GM10847 (cell line): ENCODE data around the gene DCST1.

Source experiments
- POLR2A ChIP-seq: IDR thresholded peaks from 2 replicates; pipeline ENCODE4 v1.6.1; 2011; ENCODE audit not compliant: insufficient read length; ENCODE audit errors: extremely low read depth

The DCST1 gene

DNA sequence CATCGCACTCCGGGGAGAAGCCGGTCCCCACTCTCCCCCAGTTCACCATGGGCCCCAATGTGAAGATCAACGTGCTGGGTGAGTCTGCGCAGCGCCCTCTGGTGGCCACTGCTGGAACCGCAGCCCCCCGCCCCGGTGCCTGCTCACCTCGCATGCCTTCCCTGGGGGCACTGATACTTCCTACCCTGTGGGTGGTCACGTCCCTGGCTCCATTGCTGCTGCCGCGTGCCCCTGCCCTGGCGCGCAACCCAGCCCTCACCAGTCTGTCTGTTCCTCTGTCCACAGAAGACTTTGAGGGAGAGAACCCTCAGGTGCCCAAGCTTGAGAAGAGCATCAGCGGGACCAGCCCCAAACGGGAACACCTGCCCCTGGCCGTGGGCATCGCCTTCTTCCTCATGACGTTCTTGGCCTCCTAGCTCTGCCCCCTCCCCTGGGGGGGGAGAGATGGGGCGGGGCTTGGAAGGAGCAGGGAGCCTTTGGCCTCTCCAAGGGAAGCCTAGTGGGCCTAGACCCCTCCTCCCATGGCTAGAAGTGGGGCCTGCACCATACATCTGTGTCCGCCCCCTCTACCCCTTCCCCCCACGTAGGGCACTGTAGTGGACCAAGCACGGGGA, 52.6 kb downstream of the DCST1 start:
- no peak for TF ChIP-seq POLR2A

DNA sequence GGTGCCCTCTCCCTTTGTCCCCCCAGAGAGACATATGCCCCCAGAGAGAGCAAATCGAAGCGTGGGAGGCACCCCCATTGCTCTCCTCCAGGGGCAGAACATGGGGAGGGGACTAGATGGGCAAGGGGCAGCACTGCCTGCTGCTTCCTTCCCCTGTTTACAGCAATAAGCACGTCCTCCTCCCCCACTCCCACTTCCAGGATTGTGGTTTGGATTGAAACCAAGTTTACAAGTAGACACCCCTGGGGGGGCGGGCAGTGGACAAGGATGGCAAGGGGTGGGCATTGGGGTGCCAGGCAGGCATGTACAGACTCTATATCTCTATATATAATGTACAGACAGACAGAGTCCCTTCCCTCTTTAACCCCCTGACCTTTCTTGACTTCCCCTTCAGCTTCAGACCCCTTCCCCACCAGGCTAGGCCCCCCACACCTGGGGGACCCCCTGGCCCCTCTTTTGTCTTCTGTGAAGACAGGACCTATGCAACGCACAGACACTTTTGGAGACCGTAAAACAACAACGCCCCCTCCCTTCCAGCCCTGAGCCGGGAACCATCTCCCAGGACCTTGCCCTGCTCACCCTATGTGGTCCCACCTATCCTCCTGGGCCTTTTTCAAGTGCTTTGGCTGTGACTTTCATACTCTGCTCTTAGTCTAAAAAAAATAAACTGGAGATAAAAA, 53.4 kb downstream of the DCST1 start:
- no peak for TF ChIP-seq POLR2A

DNA sequence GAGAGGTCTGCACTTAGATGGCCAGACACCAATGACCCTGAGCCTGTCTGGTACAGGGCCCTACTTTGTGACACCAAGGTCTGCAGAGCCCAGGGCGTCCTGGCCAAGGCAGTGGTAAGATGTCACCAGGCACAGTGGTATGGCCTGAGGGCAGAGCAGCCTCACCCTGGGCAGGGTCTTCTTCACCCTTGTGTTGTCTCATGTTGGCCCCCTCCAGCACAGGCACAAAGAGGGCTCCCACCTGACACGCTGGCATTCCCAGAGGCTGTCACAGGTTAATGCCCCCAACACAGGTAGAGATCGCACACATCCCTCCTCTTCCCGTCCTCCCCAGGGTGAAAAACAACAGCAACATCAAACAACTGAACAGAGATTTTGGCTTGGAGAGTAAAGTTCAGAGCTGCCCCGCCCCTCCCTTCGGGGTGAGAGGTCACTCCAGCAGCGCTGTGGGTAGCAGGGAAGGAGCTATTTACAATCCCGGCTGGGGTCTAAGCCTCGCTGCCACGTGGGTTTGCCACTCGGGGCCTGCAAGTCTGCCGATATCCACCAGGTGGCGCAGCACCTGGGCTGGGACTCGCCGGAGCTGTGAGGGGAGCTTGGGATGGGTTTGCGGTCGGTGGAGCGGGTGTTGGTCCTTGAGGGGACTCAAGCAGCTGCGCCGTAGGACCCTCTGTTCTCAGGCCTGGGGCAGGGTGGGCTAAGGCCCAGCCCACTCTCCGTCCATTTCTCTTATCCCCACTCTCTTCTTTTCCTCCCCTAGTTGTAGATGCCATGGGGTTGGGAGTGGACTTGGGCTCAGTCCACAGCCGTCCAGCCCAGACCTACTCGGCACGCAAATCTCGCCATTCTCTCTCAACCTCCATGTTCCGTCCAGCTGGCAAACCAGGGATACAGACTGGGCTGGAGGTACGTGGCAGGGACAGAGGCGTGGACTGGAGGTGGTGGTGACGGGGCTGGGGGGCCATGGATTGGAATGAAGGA, 57.7 kb downstream of the DCST1 start:
- no peak for TF ChIP-seq POLR2A

DNA sequence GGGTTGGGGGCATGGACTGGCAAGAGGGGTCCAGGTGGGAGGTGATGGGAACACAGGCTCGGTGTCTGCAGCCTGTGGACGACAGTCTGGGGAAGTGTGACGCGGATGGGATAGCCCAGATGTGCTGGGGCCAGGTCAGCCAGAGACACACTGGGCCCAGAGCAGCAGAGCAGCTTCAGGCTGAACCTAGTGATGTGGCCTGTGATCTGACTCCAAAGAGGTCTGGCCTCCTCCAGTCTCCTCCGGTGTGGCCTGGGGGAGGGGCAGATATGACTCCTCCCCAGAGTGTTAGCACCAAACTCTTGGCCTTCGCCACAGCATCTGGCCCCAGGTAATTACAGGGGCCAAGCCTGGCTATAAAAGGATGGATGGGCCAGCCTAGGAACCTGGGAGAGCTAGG, 58.5 kb downstream of the DCST1 start:
- no peak for TF ChIP-seq POLR2A

DNA sequence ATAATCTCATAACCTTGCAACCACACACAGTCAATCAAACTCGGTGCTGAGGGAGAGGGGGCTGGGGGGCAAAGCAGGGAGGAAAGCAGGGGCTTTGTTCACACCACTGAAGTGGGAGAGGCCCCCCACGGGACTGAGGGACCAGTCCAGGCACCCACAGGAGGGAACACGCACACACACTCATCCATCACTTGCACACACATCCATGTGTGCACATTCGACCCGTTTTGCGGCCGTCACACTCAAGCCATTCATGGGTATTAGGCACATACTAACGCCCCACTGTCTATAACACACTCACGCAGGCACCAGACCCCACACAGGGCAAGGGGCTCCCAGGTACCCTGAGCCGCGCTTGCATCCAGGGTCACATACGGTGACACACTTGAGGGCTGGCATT, 59.0 kb downstream of the DCST1 start:
- TF ChIP-seq POLR2A, result no peak

DNA sequence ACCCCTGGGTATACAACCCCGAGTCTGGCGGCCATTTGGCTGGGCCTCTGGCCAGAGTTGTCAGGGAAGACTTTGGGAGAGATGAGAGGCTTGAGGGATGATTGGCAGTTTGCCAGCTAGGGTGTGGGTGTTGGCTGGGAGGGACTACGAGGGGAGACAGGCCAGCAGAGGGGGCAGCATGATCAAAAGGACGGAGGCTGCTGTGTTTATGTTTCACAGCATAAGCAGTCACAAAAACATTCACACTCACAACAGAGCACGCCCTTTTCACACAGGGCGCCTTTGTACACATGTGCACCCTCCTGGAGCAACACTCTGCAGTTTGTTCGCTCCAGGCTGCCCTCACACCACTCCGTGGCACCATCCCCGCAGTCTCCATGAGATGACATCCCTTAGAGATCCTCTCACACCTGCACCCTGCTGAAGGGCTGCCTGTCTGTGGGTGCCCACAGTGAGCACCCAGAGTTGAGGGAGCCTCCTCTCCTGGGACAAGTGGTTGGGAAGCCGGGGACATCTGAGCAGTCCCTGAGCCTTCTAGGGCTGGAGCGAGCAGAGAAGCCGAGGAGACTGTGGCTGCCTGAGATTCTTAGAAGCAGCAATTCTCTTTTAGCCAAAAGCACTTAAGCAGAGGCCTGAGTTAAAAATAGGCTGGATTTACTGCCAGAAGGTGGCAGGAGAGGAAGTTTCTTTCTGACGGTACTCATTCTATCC, 60.4 kb downstream of the DCST1 start:
- TF ChIP-seq POLR2A, result no peak

DNA sequence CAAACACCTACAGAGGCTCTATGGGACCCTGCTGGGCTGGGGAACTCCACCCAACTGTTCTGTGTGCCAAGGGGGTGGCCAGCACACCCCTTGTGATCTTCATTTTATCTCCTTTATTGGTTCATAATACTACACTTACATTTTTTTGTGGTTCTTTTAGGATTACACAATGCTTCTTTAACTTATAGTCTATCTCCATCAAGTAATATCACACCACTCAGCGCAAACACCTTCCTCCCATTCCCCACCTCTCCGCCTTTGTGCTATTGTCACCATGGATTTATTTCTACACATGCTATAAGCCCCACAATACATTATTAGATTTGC, 61.0 kb downstream of the DCST1 start:
- TF ChIP-seq POLR2A, result no peak

DNA sequence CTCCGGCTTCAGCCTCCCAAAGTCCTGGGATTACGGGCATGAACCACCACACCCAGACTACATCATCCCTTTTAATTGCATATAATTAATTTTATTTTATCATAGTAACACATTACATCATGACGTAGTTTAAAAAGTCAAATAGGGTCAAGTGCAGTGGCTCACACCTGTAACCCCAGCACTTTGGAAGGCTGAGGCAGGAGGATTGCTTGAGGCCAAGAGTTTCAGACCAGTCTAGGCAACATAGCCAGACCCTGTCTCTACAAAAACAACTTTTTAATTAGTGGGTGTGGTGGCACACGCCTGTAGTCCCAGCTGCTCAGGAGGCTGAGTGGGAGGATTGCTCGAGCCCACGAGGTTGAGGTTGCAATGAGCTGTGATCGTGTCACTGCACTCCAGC, 65.7 kb downstream of the DCST1 start:
- no peak for TF ChIP-seq POLR2A
